ENCODE measurements around the gene FAM227B.
"Not testable (repeated sequence)": the region's sequence is repeated elsewhere in the genome, so short reads cannot be mapped to it uniquely, and the experiment has no call there.

DNA sequence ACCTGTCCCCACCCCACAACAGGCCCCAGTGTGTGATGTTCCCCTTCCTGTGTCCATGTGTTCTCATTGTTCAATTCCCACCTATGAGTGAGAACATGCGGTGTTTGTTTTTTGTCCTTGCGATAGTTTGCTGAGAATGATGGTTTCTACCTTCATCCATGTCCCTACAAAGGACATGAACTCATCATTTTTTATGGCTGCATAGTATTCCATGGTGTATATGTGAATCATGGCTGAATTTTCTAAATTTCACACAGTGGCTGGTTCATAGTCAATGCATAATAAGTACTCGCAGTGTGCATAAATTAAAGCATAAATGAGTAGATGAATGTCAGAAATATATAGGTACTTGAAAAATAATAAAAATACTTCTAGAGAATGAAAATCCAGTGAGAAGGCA is 8.4 kb downstream of the FAM227B start:
- TF ChIP-seq, protein P1, sequence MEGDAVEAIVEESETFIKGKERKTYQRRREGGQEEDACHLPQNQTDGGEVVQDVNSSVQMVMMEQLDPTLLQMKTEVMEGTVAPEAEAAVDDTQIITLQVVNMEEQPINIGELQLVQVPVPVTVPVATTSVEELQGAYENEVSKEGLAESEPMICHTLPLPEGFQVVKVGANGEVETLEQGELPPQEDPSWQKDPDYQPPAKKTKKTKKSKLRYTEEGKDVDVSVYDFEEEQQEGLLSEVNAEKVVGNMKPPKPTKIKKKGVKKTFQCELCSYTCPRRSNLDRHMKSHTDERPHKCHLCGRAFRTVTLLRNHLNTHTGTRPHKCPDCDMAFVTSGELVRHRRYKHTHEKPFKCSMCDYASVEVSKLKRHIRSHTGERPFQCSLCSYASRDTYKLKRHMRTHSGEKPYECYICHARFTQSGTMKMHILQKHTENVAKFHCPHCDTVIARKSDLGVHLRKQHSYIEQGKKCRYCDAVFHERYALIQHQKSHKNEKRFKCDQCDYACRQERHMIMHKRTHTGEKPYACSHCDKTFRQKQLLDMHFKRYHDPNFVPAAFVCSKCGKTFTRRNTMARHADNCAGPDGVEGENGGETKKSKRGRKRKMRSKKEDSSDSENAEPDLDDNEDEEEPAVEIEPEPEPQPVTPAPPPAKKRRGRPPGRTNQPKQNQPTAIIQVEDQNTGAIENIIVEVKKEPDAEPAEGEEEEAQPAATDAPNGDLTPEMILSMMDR (conservative IDR thresholded peaks at IDR 0.05), result not testable (repeated sequence)
- not testable (repeated sequence) for TF ChIP-seq EZH2 (IDR thresholded peaks at IDR 0.05; ENCODE audit: low read depth)

All from PC-9 (cell line).